ENCODE measurements around the gene MICAL3.

MICAL3 gene

GRCh38 chr22:17804331-17805080 lies 219.9 kb downstream of the MICAL3 start:
- DNase-seq: no peak

- DNase-seq: no peak
These were observed 220.6 kb downstream of the MICAL3 start for GRCh38 chr22:17803609-17804270.

GRCh38 chr22:17802822-17803221 lies 221.5 kb downstream of the MICAL3 start:
- no peak for DNase-seq

- DNase-seq: no peak
These were observed 221.9 kb downstream of the MICAL3 start for GRCh38 chr22:17802411-17802810.

GRCh38 chr22:17797721-17798559 lies 226.4 kb downstream of the MICAL3 start:
- no peak for DNase-seq

- no peak for DNase-seq
These were observed 227.7 kb downstream of the MICAL3 start for GRCh38 chr22:17796695-17797094.

- DNase-seq: no peak
These were observed 228.5 kb downstream of the MICAL3 start for GRCh38 chr22:17795661-17796548.

GRCh38 chr22:17794726-17795542 lies 229.4 kb downstream of the MICAL3 start:
- no peak for DNase-seq

- no peak for DNase-seq
These were observed 231.4 kb downstream of the MICAL3 start for GRCh38 chr22:17792854-17793434.

GRCh38 chr22:17792299-17792698 lies 232.1 kb downstream of the MICAL3 start:
- DNase-seq: no peak

- no peak for DNase-seq
These were observed 233.2 kb downstream of the MICAL3 start for GRCh38 chr22:17791196-17791595.

- DNase-seq: no peak
These were observed 234.8 kb downstream of the MICAL3 start for GRCh38 chr22:17789379-17790200.

- DNase-seq: no peak
These were observed 235.6 kb downstream of the MICAL3 start for GRCh38 chr22:17788528-17789378.

GRCh38 chr22:17787716-17788330 lies 236.5 kb downstream of the MICAL3 start:
- no peak for DNase-seq

GRCh38 chr22:17787241-17787640 lies 237.1 kb downstream of the MICAL3 start:
- no peak for DNase-seq

GRCh38 chr22:17786435-17787161 lies 237.8 kb downstream of the MICAL3 start:
- peak; percentile 79 for DNase-seq

GRCh38 chr22:17785185-17786184 lies 238.9 kb downstream of the MICAL3 start:
- peak; percentile 37 for DNase-seq
